Measurements from ENCODE around the gene NECAB2. TPM values are rescaled to one million over a fixed set of nuclear protein-coding genes. Genes with fewer than 3 reads are reported as not detected.

The NECAB2 gene
- polyA plus RNA-seq, 1 experiment, result 0.20 TPM

GRCh38 chr16:83951544-83951943 lies 16.5 kb upstream of the NECAB2 start:
- no peak overlapping the region for H3K27ac ChIP-seq (ENCODE audit: low read depth, low read length)
- POLR2A ChIA-PET, result no interaction called here
- H3K4me3 ChIP-seq (ENCODE audit: low read depth, low read length), result no peak overlapping the region
- no peaks in the 10 kb centered on the region for H3K27me3 ChIP-seq (ENCODE audit: control insufficient read depth, insufficient read depth, low read length)
- CTCF ChIA-PET, result interaction anchor here (1.0 kb wide), 1 partner anchor 114 kb away, joined by 3 read pairs; no protein-coding TSS in a partner anchor
- H3K9me3 ChIP-seq (ENCODE audit: control insufficient read depth, insufficient read depth, low read length), result no peaks in the 10 kb centered on the region
- no peak for DNase-seq (ENCODE audit: low read depth, low spot score)
- no peak for TF ChIP-seq CTCF (IDR thresholded peaks at IDR 0.05; ENCODE audit: low read depth, low read length)

GRCh38 chr16:83952587-83952939 lies 15.5 kb upstream of the NECAB2 start:
- Histone ChIP-seq H3K4me3 (ENCODE audit: low read depth, low read length) (peak overlapping the region; percentile 75), H3K9me3 (ENCODE audit: control insufficient read depth, insufficient read depth, low read length) (no peaks in the 10 kb centered on the region), H3K27me3 (ENCODE audit: control insufficient read depth, insufficient read depth, low read length) (no peaks in the 10 kb centered on the region), H3K27ac (ENCODE audit: low read depth, low read length) (peak overlapping the region; percentile 95)
- no peak for DNase-seq (ENCODE audit: low read depth, low spot score)
- TF ChIP-seq CTCF (IDR thresholded peaks at IDR 0.05; ENCODE audit: low read depth, low read length), result no peak
- POLR2A ChIA-PET, result no interaction called here
- CTCF ChIA-PET, result no interaction called here

GRCh38 chr16:83952940-83953795 lies 14.9 kb upstream of the NECAB2 start, which contains the start of gene OSGIN1:
Gene OSGIN1 (plus strand): TSS chr16:83953240. CDS start chr16:83957672, 4,432 bp downstream.
- DNase-seq (ENCODE audit: low read depth, low spot score), result peak; percentile 83
- ChIA-PET POLR2A (interaction anchor here (0.7 to 1.1 kb wide), 2 partner anchors 25 to 38 kb away, joined by 3 read pairs; no protein-coding TSS in a partner anchor), CTCF (interaction anchor here (0.6 to 10.9 kb wide), 7 partner anchors 26 to 131 kb away, joined by 3 to 171 read pairs (median 4); no protein-coding TSS in a partner anchor)
- no peak for TF ChIP-seq CTCF (IDR thresholded peaks at IDR 0.05; ENCODE audit: low read depth, low read length)
- Histone ChIP-seq H3K27ac (ENCODE audit: low read depth, low read length) (peak within 1 kb of the TSS; percentile 95), H3K4me3 (ENCODE audit: low read depth, low read length) (peak within 1 kb of the TSS; percentile 75), H3K27me3 (ENCODE audit: control insufficient read depth, insufficient read depth, low read length) (no peaks in the 10 kb centered on the region), H3K9me3 (ENCODE audit: control insufficient read depth, insufficient read depth, low read length) (no peaks in the 10 kb centered on the region)

GRCh38 chr16:83953796-83954576 lies 14.1 kb upstream of the NECAB2 start:
- POLR2A ChIA-PET, result interaction anchor here (0.7 to 1.1 kb wide), 2 partner anchors 26 to 37 kb away, joined by 3 read pairs; no protein-coding TSS in a partner anchor
- Histone ChIP-seq H3K27me3 (ENCODE audit: control insufficient read depth, insufficient read depth, low read length) (no peaks in the 10 kb centered on the region), H3K9me3 (ENCODE audit: control insufficient read depth, insufficient read depth, low read length) (no peaks in the 10 kb centered on the region), H3K4me3 (ENCODE audit: low read depth, low read length) (peak overlapping the region; percentile 75), H3K27ac (ENCODE audit: low read depth, low read length) (peak overlapping the region; percentile 95)
- TF ChIP-seq CTCF (IDR thresholded peaks at IDR 0.05; ENCODE audit: low read depth, low read length), result peak; percentile 66
- CTCF ChIA-PET, result interaction anchor here (0.6 to 10.9 kb wide), 7 partner anchors 27 to 131 kb away, joined by 3 to 171 read pairs (median 4); no protein-coding TSS in a partner anchor
- DNase-seq (ENCODE audit: low read depth, low spot score), result no peak

Data from AG04450 (cell line).